ENCODE results near the gene NRROS.

The NRROS gene

DNA sequence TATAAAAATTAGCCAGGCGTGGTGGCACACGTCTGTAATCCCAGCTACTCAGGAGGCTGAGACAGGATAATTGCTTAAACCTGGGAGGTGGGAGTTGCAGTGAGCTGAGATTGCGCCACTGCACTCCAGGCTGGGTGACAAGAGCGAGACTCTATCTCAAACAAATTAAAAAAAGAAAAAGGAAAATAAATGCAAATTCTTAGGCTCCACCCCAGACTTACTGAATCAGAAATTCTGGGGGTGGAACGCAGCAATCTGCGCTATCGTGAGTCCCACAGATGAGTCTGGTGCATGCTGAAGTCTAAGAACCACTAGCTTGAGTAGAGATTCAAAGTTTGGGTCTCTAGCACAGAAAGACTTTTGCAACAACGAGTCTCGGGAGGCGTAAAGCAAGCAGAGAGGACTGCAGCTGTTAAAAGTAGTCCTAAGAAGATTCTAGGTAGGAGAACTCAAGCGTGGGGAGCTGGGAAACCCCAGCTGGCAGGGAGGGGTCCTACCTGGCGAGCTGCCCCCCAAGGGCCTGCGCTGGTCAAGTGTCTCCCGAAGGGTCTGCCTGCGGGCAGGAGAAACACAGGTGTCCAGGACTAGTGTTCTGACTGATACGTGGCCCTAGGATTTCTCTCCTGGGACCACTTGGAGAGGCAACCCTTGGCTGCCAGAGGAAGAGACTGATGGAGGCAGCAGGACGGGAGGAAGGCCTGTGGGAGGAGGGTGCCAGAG lies 50.6 kb downstream of the NRROS start:
- Histone ChIP-seq H3K9me3 (ENCODE audit: low read length) (no peaks in the 10 kb centered on the region), H3K27me3 (ENCODE audit: insufficient read depth, low read length) (peaks cover 2% of the 10 kb centered on the region), H2AFZ (ENCODE audit: low read depth, low read length) (no peak overlapping the region), H3K36me3 (ENCODE audit: insufficient read depth, low read length) (no peaks in the 10 kb centered on the region), H3K4me1 (ENCODE audit: insufficient read depth, low read length) (no peaks in the 10 kb centered on the region), H3K4me3 (ENCODE audit: low read length) (no peak overlapping the region)

DNA sequence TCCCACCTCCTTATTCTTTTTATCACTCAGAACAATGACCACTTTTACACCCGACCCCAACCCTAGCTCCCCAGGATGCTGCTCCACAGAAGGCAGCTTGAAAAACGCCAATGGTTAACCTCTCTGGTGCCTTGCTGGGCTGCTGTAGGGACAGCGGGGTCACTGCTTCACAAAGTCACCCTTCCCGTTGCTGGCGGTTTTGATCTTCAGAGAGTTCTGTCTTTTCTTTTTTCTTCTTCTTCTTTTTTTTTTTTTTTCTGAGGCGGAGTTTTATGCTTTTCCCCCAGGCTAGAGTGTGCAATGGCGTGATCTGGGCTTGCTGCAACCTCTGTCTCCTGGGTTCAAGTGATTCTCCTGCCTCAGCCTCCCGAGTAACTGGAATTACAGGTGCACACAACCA lies 51.9 kb downstream of the NRROS start:
- Histone ChIP-seq H3K27me3 (ENCODE audit: insufficient read depth, low read length) (no peaks in the 10 kb centered on the region), H3K36me3 (ENCODE audit: insufficient read depth, low read length) (no peaks in the 10 kb centered on the region), H2AFZ (ENCODE audit: low read depth, low read length) (no peak overlapping the region), H3K4me3 (ENCODE audit: low read length) (no peak overlapping the region), H3K9me3 (ENCODE audit: low read length) (no peaks in the 10 kb centered on the region), H3K4me1 (ENCODE audit: insufficient read depth, low read length) (no peaks in the 10 kb centered on the region)

DNA sequence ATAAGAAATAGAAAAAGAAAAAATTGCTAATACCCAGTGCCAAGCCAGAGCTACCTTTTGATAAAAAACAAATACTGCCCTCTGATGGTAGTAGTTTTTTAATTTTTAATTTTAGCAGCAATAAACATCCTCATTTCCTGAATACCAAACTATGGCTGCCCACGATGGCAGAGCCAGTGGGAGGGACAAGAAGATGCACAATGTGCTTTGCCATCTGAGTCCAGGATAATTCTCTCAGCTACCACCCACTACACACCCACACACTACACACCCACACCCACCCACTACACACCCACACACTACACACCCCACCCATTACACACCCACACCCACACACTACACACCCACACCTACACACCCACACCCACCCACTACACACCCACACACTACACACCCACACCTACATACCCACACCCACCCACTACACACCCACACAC lies 54.7 kb downstream of the NRROS start:
- H3K4me1 ChIP-seq (ENCODE audit: insufficient read depth, low read length): no peaks in the 10 kb centered on the region
- H2AFZ ChIP-seq (ENCODE audit: low read depth, low read length): no peak overlapping the region
- H3K4me3 ChIP-seq (ENCODE audit: low read length): no peak overlapping the region
- no peaks in the 10 kb centered on the region for H3K9me3 ChIP-seq (ENCODE audit: low read length)
- H3K36me3 ChIP-seq (ENCODE audit: insufficient read depth, low read length): no peaks in the 10 kb centered on the region
- no peaks in the 10 kb centered on the region for H3K27me3 ChIP-seq (ENCODE audit: insufficient read depth, low read length)

DNA sequence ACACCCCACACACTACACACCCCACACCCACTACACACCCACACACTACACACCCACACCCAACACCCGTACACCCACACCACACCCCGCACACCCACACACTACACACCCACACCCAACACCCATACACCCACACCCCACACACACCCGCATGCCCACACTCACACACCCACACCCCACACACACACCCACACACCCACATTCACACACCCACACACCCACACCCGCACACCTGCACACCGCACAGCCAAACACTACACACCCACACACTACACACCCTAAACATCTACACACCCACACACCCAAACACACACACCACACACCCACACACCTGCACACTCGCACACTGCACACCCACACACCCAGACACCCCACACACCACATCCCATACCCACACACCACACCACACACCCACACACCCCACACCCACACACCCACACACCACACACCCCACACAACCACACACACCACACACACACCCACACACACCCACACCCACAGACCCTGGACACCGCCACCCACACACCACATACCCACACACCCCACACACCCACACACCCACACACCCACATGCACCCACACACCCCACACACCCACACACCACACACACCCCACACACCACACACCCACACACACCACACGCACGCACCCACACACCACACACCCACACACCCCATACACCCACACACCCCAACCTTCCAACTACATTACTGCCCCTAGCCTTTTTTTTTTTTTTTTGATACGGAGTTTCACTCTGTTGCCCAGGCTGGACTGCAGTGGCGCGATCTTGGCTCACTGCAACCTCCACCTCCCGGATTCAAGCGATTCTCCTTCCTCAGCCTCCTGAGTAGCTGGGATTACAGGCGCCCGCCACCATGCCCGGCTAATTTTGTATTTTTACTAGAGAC lies 55.7 kb downstream of the NRROS start:
- no peaks in the 10 kb centered on the region for H3K4me1 ChIP-seq (ENCODE audit: insufficient read depth, low read length)
- no peaks in the 10 kb centered on the region for H3K36me3 ChIP-seq (ENCODE audit: insufficient read depth, low read length)
- H3K4me3 ChIP-seq (ENCODE audit: low read length): no peak overlapping the region
- H3K27me3 ChIP-seq (ENCODE audit: insufficient read depth, low read length): no peaks in the 10 kb centered on the region
- no peaks in the 10 kb centered on the region for H3K9me3 ChIP-seq (ENCODE audit: low read length)
- no peak overlapping the region for H2AFZ ChIP-seq (ENCODE audit: low read depth, low read length)

DNA sequence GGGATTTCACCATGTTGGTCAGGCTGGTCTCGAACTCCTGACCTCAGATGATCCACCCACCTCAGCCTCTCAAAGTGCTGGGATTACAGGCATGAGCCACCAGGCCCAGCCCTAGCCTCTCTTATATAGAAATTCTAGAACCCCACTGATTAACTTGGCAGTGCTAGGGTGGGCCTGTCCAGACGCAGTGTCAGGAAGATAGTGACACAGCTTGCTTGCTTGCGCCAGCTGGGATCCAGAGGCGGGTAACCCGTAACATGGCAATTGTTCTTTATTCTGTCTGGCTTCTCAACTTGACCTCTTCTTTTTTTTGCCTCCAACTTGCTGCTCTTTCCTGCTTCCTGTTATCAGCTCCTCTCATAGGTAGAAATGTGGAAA lies 56.3 kb downstream of the NRROS start:
- no peaks in the 10 kb centered on the region for H3K4me1 ChIP-seq (ENCODE audit: insufficient read depth, low read length)
- H3K27me3 ChIP-seq (ENCODE audit: insufficient read depth, low read length): no peaks in the 10 kb centered on the region
- no peaks in the 10 kb centered on the region for H3K9me3 ChIP-seq (ENCODE audit: low read length)
- no peaks in the 10 kb centered on the region for H3K36me3 ChIP-seq (ENCODE audit: insufficient read depth, low read length)
- H2AFZ ChIP-seq (ENCODE audit: low read depth, low read length): no peak overlapping the region
- H3K4me3 ChIP-seq (ENCODE audit: low read length): no peak overlapping the region

DNA sequence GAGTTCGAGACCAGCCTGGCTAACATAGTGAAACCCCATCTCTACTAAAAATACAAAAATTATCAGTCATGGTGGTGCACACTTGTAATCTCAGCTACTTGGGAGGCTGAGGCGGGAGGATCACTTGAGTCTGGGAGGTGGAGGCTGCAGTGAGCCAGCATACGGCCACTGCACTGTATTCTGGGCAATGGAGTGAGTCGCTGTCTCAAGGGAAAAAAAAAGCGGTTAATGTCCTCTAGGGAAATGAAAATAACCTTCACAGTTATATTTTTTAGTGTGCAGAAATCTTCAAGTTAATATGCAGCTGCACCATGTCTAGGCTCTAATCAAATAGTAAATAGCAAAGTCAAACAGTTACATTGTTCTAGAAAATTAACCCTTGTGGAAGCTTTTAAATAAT lies 57.8 kb downstream of the NRROS start:
- no peaks in the 10 kb centered on the region for H3K4me1 ChIP-seq (ENCODE audit: insufficient read depth, low read length)
- H3K36me3 ChIP-seq (ENCODE audit: insufficient read depth, low read length): no peaks in the 10 kb centered on the region
- H2AFZ ChIP-seq (ENCODE audit: low read depth, low read length): no peak overlapping the region
- H3K4me3 ChIP-seq (ENCODE audit: low read length): no peak overlapping the region
- no peaks in the 10 kb centered on the region for H3K27me3 ChIP-seq (ENCODE audit: insufficient read depth, low read length)
- no peaks in the 10 kb centered on the region for H3K9me3 ChIP-seq (ENCODE audit: low read length)

DNA sequence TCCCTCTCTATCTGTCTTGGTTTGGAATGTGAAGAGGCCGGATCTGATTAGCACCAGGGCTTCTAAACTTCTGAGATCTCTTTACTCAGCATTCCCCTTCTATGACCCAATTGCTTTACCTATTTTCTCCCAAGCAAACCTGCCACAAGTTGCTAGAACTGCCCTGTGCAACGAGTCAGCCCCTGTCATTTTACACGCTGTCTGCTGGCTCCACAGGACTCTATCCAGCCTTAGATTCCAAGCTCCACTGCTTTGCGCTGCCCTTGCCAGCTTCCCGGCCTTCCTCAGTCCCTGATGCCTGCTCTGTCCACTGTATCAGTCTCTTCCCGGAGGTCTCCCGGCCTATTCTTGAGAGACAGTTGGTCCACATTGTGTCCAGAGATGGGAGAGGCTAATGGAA lies 60.3 kb downstream of the NRROS start:
- no peaks in the 10 kb centered on the region for H3K27me3 ChIP-seq (ENCODE audit: insufficient read depth, low read length)

DNA sequence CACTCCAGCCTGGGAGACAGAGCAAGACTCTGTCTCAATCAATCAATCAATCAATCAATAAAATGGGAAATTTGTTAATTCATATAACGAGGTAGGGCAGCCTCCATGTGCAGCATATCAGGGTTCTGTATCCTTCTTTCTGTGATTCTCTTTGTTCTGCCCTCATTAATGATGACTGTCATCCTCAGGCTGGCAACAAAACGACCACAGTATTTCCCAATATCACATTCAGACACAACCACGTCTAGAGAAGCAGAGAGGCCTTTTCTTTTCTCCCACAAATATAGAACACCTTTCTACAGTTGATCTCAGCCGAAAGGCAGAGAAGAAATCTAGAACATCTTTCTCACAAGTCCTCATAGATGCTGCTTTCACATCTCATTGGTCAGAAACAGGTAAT lies 61.3 kb downstream of the NRROS start:
- H3K4me3 ChIP-seq (ENCODE audit: low read length): no peak overlapping the region
- no peaks in the 10 kb centered on the region for H3K4me1 ChIP-seq (ENCODE audit: insufficient read depth, low read length)
- H2AFZ ChIP-seq (ENCODE audit: low read depth, low read length): no peak overlapping the region
- H3K9me3 ChIP-seq (ENCODE audit: low read length): no peaks in the 10 kb centered on the region
- no peaks in the 10 kb centered on the region for H3K27me3 ChIP-seq (ENCODE audit: insufficient read depth, low read length)
- H3K36me3 ChIP-seq (ENCODE audit: insufficient read depth, low read length): no peaks in the 10 kb centered on the region

More for the DNA sequence above, 60.3 kb downstream of the NRROS start:
- H3K9me3 ChIP-seq (ENCODE audit: low read length): no peaks in the 10 kb centered on the region
- H3K4me1 ChIP-seq (ENCODE audit: insufficient read depth, low read length): no peaks in the 10 kb centered on the region
- peak overlapping the region; percentile 13 for H2AFZ ChIP-seq (ENCODE audit: low read depth, low read length)
- H3K36me3 ChIP-seq (ENCODE audit: insufficient read depth, low read length): no peaks in the 10 kb centered on the region
- H3K4me3 ChIP-seq (ENCODE audit: low read length): no peak overlapping the region

DNA sequence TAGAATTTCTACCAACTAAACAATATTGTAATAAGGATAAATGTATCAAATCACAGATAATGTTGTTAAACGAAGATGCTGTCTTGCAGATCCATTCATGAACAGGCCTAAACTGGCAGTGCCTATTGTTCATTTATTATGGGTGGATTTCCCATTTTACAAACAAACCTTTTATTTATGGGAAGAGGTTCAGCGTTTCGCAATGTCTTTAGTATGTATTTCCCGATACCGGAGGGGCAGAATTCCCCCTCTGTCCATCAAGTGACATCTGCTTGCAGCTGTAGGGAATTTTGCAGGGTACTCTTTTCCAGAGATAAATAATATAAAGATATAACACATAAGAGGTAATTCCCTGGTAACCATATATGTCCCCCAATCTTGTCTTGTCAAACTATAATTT lies 66.8 kb downstream of the NRROS start:
- Histone ChIP-seq H2AFZ (ENCODE audit: low read depth, low read length) (no peak overlapping the region), H3K4me3 (ENCODE audit: low read length) (no peak overlapping the region), H3K27me3 (ENCODE audit: insufficient read depth, low read length) (no peaks in the 10 kb centered on the region), H3K4me1 (ENCODE audit: insufficient read depth, low read length) (no peaks in the 10 kb centered on the region), H3K36me3 (ENCODE audit: insufficient read depth, low read length) (no peaks in the 10 kb centered on the region), H3K9me3 (ENCODE audit: low read length) (no peaks in the 10 kb centered on the region)

DNA sequence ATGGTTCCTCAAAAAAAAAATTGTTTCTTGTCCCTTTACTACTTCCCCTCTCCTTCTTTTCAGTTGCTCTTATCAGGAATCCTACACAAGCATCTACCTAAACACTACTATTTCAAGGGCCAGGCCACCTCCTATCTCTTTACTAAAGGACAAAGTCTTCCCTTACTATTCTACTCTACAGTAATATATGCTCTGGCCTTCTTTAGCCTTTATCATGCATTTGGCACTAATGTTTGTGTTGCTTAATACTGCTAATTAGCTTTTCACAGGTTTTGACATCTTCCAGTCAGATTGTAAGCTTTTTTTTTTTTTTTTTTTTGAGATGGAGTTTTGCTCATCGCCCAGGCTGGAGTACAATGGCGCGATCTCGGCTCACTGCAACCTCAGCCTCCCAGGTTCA lies 67.2 kb downstream of the NRROS start:
- Histone ChIP-seq H3K9me3 (ENCODE audit: low read length) (no peaks in the 10 kb centered on the region), H3K4me1 (ENCODE audit: insufficient read depth, low read length) (no peaks in the 10 kb centered on the region), H2AFZ (ENCODE audit: low read depth, low read length) (no peak overlapping the region), H3K4me3 (ENCODE audit: low read length) (no peak overlapping the region), H3K27me3 (ENCODE audit: insufficient read depth, low read length) (no peaks in the 10 kb centered on the region), H3K36me3 (ENCODE audit: insufficient read depth, low read length) (no peaks in the 10 kb centered on the region)

DNA sequence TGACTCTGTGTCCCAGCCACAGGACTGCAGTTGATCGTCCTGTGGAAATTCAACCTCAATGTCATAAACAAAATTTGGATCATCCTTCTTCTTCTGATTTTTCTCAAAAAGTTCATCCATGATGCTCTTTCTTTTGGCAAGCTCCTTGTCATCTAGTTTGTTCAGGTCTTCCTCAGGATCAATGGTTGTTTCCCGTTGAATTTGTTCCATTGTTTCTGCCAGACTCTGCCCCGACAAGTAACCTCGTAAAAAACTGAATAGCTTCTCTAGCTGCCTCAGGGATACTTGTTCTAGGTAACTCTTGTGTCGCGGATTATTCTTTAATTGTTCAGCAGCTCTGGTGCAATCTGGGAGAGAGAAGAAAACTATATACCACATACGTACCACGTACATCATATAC lies 68.1 kb downstream of the NRROS start:
- H3K9me3 ChIP-seq (ENCODE audit: low read length): no peaks in the 10 kb centered on the region
- no peaks in the 10 kb centered on the region for H3K27me3 ChIP-seq (ENCODE audit: insufficient read depth, low read length)
- no peaks in the 10 kb centered on the region for H3K4me1 ChIP-seq (ENCODE audit: insufficient read depth, low read length)
- no peak overlapping the region for H3K4me3 ChIP-seq (ENCODE audit: low read length)
- no peak overlapping the region for H2AFZ ChIP-seq (ENCODE audit: low read depth, low read length)
- H3K36me3 ChIP-seq (ENCODE audit: insufficient read depth, low read length): no peaks in the 10 kb centered on the region

DNA sequence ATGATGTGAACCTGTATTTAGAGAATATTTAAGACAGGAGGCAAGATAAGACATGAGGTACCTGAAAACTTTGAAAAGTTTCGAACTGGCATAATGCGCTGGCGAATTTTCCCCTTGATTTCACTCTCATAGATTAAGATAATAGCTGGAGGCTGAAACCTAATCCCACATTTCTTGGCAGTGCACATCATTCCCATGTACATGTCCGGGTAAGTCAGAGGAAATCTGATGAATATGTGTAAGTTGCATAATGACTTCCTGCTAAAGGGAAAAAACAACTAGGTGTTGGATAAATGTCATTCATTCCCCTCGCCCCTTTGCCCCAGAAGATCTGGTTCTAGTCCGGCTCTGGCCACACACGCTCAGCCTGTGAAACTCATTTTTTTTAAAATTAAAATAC lies 69.0 kb downstream of the NRROS start:
- Histone ChIP-seq H3K4me3 (ENCODE audit: low read length) (no peak overlapping the region), H3K9me3 (ENCODE audit: low read length) (no peaks in the 10 kb centered on the region), H3K4me1 (ENCODE audit: insufficient read depth, low read length) (no peaks in the 10 kb centered on the region), H3K27me3 (ENCODE audit: insufficient read depth, low read length) (no peaks in the 10 kb centered on the region), H3K36me3 (ENCODE audit: insufficient read depth, low read length) (no peaks in the 10 kb centered on the region), H2AFZ (ENCODE audit: low read depth, low read length) (no peak overlapping the region)

Measured in neuron (in vitro differentiated cells).